WI38 (cell line): ENCODE measurements around the gene IMP4.
"Not testable (repeated sequence)": the region's sequence is repeated elsewhere in the genome, so short reads cannot be mapped to it uniquely, and the experiment has no call there.

Experiments
- H3K4me3 ChIP-seq: 2 replicates; pipeline ENCODE4 v1.5.1; 2011; ENCODE audit warnings: low read depth, mild to moderate bottlenecking, control low read depth, low read length
- TF ChIP-seq, protein P1 (sequence below): IDR thresholded peaks from 2 replicates; pipeline ENCODE4 v1.5.1; 2012; ENCODE audit warnings: low read depth, mild to moderate bottlenecking, control low read depth, low read length

The IMP4 gene

DNA sequence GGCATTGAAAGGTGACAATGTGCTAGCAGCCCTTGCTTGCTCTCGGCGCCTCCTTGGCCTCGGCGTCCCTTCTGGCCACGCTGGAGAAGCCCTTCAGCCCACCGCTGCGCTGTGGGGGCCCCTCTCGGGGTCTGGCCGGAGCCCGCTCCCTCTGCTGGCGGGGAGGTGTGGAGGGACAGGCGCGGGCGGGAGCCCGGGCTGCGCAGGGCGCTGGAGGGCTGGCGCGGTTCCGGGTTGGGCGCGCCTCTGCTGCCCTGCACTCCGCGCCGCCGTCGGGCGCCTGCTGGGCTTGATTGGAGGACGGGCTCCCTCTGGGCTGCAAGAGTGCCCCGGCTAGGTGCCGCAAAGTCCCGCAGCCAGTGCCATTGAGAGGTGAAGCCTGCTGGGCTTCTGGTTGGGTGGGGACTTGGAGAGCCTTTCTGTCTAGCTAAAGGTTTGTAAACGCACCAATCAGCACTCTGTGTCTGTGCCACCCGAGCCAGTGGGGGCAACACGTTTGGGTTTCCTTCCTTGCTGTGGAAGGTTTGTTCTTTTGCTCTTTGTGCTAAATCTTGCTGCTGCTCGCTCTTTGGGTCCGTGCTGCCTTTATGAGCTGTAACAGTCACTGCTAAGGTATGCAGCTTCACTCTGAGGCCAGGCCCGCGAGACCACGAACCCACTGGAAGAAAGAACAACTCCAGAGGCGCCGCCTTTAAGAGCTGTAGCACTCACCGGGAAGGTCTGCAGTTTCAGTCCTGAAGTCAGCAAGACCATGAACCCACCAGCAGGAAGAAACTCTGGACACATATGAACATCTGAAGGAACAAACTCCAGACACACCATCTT lies 14.8 kb upstream of the IMP4 start:
- TF ChIP-seq, protein P1, sequence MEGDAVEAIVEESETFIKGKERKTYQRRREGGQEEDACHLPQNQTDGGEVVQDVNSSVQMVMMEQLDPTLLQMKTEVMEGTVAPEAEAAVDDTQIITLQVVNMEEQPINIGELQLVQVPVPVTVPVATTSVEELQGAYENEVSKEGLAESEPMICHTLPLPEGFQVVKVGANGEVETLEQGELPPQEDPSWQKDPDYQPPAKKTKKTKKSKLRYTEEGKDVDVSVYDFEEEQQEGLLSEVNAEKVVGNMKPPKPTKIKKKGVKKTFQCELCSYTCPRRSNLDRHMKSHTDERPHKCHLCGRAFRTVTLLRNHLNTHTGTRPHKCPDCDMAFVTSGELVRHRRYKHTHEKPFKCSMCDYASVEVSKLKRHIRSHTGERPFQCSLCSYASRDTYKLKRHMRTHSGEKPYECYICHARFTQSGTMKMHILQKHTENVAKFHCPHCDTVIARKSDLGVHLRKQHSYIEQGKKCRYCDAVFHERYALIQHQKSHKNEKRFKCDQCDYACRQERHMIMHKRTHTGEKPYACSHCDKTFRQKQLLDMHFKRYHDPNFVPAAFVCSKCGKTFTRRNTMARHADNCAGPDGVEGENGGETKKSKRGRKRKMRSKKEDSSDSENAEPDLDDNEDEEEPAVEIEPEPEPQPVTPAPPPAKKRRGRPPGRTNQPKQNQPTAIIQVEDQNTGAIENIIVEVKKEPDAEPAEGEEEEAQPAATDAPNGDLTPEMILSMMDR, result no peak
- H3K4me3 ChIP-seq, result no peak overlapping the region

DNA sequence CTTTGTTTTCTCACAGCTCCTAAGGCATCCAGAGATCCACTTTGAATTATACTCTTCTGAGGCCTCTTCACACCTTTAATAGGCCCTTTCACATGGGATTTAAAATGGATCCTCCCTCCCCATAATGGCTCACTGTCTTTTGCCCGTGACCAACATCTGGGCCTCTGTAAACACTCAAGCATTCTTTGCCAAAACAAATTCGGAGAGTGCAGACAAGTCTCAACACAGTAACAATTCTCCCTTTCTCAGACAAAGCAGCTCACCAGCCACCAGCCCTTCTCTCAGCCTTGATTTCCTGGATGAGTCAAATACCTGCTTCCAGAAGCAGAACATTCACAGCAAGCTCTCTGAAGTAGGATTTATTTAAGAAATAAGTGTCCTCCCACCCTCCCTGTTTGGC lies 14.0 kb upstream of the IMP4 start:
- no peak overlapping the region for H3K4me3 ChIP-seq
- TF ChIP-seq, protein P1, result no peak

DNA sequence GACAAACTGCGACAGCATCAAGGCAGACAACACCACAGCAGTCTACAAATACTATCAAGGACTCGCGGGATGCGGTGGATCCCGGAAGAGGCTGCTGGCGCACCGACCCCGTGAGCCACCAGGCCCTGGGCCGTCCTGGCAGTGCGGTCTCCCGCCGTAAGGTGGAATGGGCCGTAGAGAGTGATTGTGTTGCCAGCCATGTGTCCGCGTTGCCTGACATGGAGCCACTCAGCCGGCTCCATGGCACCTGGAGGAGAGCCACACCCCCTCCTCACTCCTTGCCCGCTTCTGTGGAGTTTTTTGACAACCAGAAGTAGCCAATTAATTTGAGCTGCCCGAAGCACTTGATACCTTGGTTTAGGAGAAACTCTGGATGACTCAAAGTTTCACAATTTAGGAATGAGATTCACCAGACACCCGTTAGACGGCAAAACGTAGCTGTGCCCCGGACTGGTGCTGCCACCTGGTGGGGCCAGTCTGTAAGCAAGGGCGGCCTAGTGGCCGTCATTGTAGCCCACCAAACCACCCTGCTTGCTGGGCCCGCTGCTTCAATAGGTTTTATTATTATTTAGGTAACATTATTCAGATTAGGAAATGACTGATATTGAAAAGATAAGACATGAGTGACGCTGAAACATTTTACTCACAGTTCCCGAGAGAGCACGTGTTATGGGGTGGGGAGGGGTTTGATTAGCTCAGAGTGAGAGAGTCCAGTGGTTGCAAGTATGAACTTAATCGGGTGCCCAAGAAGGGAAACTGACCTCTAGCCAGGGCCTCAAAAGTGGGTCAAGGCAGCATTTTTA lies 10.2 kb upstream of the IMP4 start:
- no peak overlapping the region for H3K4me3 ChIP-seq
- TF ChIP-seq, protein P1, result peak; percentile 92

DNA sequence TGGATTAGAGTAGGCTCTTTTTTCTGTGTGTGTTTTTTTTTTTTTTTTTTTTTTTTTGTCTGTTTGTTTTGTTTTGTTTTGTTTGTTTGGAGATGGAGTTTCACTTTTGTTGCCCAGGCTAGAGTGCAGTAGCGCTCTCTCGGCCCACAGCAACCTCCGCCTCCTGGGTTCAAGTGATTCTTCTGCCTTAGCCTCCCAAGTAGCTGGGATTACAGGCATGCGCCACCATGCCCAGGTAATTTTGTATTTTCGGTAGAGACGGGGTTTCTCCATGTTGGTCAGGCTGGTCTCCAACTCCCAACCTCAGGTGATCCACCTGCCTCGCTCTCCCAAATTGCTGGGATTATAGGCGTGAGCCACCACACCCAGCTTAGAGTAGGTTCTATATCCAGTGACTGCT lies 9.4 kb upstream of the IMP4 start:
- not testable (repeated sequence) for H3K4me3 ChIP-seq

DNA sequence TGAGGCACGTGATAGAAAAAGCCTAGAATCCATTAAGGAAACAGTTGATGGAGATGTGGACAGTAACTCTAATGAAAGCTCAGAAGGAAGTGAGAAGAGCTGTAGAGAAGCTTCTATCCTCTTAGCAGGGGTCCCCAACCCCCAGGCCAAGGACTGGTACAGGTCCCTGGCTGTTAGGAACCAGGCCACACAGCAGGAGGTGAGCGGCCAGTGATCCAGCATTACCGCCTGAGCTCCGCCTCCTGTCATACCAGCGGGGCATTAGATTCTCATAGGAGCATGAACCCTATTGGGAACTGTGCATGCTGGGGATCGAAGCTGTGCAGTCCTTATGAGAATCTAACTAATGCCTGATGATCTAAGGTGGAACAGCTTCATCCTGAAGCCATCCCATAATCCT lies 8.7 kb upstream of the IMP4 start:
- no peak overlapping the region for H3K4me3 ChIP-seq
- TF ChIP-seq, protein P1, result no peak

DNA sequence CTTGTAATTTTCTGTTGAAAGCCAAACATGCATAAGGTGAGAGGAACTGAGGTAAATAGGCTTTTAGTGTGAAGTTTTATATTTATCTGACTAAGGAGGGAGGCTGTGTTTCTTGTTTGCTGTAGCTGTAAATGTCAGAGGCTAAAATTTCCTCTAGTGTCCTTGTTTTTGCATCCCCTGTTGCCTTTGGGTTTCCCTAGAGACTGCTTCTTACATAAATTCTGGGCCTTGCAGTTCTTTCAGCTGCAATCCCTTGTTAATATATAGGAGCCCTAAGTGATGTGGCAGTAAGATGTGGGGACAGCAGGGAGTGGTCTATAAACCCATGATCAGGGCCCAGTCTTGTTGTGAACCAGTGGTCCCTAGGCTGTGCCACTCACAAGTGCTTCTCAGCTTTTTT lies 7.5 kb upstream of the IMP4 start:
- H3K4me3 ChIP-seq, result no peak overlapping the region
- TF ChIP-seq, protein P1, result no peak

DNA sequence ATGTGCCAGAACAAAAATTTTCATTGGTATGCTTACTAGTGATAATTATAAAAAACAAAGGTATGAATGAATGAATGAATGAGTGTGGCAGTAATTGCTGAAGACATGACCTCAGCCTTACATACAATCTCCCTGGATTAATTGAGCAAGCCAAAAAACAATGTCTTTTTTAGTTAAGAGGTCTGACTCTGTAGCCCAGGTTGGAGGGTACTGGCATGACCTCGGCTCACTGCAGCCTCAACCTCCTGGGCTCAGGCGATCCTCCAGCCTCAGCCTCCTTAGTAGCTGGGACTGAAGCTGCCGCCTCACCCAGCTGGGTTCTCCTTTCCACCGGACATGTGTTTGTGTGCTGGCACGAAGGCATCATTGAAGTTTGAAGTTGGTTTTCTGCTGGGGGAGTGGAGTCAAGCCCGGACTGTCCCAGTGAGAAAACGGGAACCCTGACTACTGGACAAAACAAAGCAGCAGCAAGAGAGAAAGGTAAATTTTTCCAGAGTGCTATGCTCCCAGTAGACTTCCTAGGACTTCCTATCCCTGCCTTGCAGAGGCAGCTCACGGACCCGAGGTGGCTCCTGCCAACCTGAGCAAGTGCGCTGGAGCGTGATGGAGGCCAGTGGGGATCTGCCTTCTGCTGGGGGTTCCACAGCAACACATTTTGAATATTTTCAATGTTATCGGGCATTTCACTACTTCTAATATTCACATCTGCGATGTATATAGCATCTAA lies 6.4 kb upstream of the IMP4 start:
- no peak overlapping the region for H3K4me3 ChIP-seq
- TF ChIP-seq, protein P1, result no peak
